ENCODE data around the gene ATRNL1. TPM values are rescaled to one million over a fixed set of nuclear protein-coding genes. Genes with fewer than 3 reads are reported as not detected.

ATRNL1 gene
- total and polyA plus RNA-seq, 2 experiments from 2014 or later: 4.8 to 29.7 TPM

DNA sequence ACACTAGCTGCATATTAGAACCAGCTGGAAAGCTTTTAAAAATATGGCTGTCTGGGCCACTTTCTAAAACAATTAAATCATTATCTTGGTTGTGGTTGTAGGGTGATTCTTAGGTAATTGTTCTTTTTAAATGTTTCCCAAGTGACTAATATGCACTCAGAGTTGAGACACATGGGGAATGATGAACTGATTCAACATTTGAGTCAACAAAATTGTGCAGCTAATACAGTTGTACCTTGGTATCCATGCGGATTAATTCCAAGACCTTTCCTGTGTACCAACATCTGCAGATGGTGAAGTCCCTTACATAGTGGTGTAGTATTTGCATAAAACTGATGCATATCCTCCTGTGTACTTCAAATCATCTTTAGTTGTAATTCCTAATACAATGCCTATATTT, 242.2 kb downstream of the ATRNL1 start:
- no peaks in the 10 kb centered on the region for H3K27me3 Mint-ChIP-seq (ENCODE audit: insufficient read depth, low read depth, poor library complexity)
- no peak overlapping the region for H3K4me2 ChIP-seq
- ATAC-seq: no peak
- no peaks in the 10 kb centered on the region for H3K4me1 ChIP-seq (ENCODE audit: insufficient read depth)
- no peaks in the 10 kb centered on the region for H3K79me2 ChIP-seq (replicated peaks; ENCODE audit: insufficient read depth)
- no peak for TF ChIP-seq ZNF462 (CRISPR knock-in tag; IDR thresholded peaks at IDR 0.05)
- TF ChIP-seq NANOG (IDR thresholded peaks at IDR 0.05; ENCODE audit: borderline replicate concordance): no peak
- TF ChIP-seq CREB1 (CRISPR knock-in tag; IDR thresholded peaks at IDR 0.05; ENCODE audit: low read depth): no peak
- no peak for TF ChIP-seq CTCF (conservative IDR thresholded peaks at IDR 0.05; ENCODE audit: low read depth in 2 of 2)
- TF ChIP-seq ZNF114 (CRISPR knock-in tag; IDR thresholded peaks at IDR 0.05): no peak
- no peak for TF ChIP-seq POLR2AphosphoS5 (IDR thresholded peaks at IDR 0.05; ENCODE audit: low read depth)
- TF ChIP-seq, protein P1, sequence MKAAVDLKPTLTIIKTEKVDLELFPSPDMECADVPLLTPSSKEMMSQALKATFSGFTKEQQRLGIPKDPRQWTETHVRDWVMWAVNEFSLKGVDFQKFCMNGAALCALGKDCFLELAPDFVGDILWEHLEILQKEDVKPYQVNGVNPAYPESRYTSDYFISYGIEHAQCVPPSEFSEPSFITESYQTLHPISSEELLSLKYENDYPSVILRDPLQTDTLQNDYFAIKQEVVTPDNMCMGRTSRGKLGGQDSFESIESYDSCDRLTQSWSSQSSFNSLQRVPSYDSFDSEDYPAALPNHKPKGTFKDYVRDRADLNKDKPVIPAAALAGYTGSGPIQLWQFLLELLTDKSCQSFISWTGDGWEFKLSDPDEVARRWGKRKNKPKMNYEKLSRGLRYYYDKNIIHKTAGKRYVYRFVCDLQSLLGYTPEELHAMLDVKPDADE (IDR thresholded peaks at IDR 0.05): no peak
- TF ChIP-seq EZH2 (IDR thresholded peaks at IDR 0.05; ENCODE audit: low read depth, unreplicated experiment): no peak
- no peak for TF ChIP-seq REST (IDR thresholded peaks at IDR 0.05; ENCODE audit: unreplicated experiment)
- no peak for TF ChIP-seq ZNF331 (CRISPR knock-in tag; IDR thresholded peaks at IDR 0.05; ENCODE audit: low read depth)
- TF ChIP-seq STAT1 (IDR thresholded peaks at IDR 0.05; ENCODE audit: unreplicated experiment): no peak
- no peak for TF ChIP-seq EZH2phosphoT487 (IDR thresholded peaks at IDR 0.05; ENCODE audit: unreplicated experiment)
- no peak for TF ChIP-seq JUNB (IDR thresholded peaks at IDR 0.05; ENCODE audit: unreplicated experiment)
- no peaks in the 10 kb centered on the region for H3K4me1 Mint-ChIP-seq
- H3K9me2 ChIP-seq (ENCODE audit: insufficient read depth): no peaks in the 10 kb centered on the region
- no peaks in the 10 kb centered on the region for H4K20me1 ChIP-seq (replicated peaks; ENCODE audit: insufficient read depth)
- H3K27ac Mint-ChIP-seq: no peak overlapping the region
- no peaks in the 10 kb centered on the region for H3K36me3 ChIP-seq (ENCODE audit: insufficient read depth)
- H3K4me3 Mint-ChIP-seq: no peak overlapping the region
- H3F3A ChIP-seq (replicated peaks; ENCODE audit: low read depth): no peaks in the 10 kb centered on the region
- no peak overlapping the region for H3K4me3 ChIP-seq
- H3K27me3 ChIP-seq (ENCODE audit: insufficient read depth): no peaks in the 10 kb centered on the region
- H3K9me3 Mint-ChIP-seq: peaks cover 5% of the 10 kb centered on the region; the same call in 2 of the 3 replicates
- H2AFZ ChIP-seq: no peak overlapping the region
- no peak overlapping the region for H3K27ac ChIP-seq (ENCODE audit: low read depth)
- no peak for DNase-seq (ENCODE audit: low spot score)
- no peaks in the 10 kb centered on the region for H3K36me3 Mint-ChIP-seq (ENCODE audit: low read depth)

All from GM23338 (cell line).